Activated CD4-positive, alpha-beta T cell treated with anti-CD3 and anti-CD28 coated beads, Interleukin-2, amount 50 U/mL, for 24 hours (primary cell): Measurements from ENCODE around the gene CHIC2.
"Not testable (repeated sequence)": the region's sequence is repeated elsewhere in the genome, so short reads cannot be mapped to it uniquely, and the experiment has no call there.

Experiments used
- DNase-seq, 2 donors: peaks; one replicate each; pipeline ENCODE4 v3.0.0-alpha.2; 2020; ENCODE audit warnings: low read depth in 1 of 2, low spot score in 1 of 2

Gene CHIC2

GRCh38 chr4:54064317-54065111, at the start of gene CHIC2:
TSS of gene CHIC2 (minus strand) at chr4:54064605. CDS start at chr4:54064300, 305 bp downstream.
- peak; percentile 91 to 92 for DNase-seq

GRCh38 chr4:54113206-54113605, 48.8 kb upstream of the CHIC2 start:
- DNase-seq: not testable (repeated sequence)

GRCh38 chr4:54110019-54110416, 45.6 kb upstream of the CHIC2 start:
- DNase-seq: no peak

- DNase-seq: no peak
Measured at GRCh38 chr4:54109241-54110018, 45.0 kb upstream of the CHIC2 start.

- no peak for DNase-seq
Measured at GRCh38 chr4:54107951-54108748, 43.7 kb upstream of the CHIC2 start.

- no peak for DNase-seq
Measured at GRCh38 chr4:54104907-54105306, 40.5 kb upstream of the CHIC2 start.

GRCh38 chr4:54103190-54103574, 38.8 kb upstream of the CHIC2 start:
- no peak for DNase-seq

- no peak for DNase-seq
Measured at GRCh38 chr4:54102531-54103106, 38.2 kb upstream of the CHIC2 start.

GRCh38 chr4:54101190-54102041, 37.0 kb upstream of the CHIC2 start:
- no peak for DNase-seq

GRCh38 chr4:54100595-54101189, 36.3 kb upstream of the CHIC2 start:
- no peak for DNase-seq

GRCh38 chr4:54099748-54100574, 35.6 kb upstream of the CHIC2 start, which contains the start of gene GSX2:
TSS of gene GSX2 (plus strand) at chr4:54100163. CDS start at chr4:54100345, 182 bp downstream.
- DNase-seq: no peak

GRCh38 chr4:54099287-54099747, 34.9 kb upstream of the CHIC2 start:
- DNase-seq: no peak

- DNase-seq: no peak
Measured at GRCh38 chr4:54098375-54098774, 34.0 kb upstream of the CHIC2 start.

GRCh38 chr4:54097152-54097551, 32.7 kb upstream of the CHIC2 start:
- DNase-seq: no peak

- no peak for DNase-seq
Measured at GRCh38 chr4:54096295-54096962, 32.0 kb upstream of the CHIC2 start.

- DNase-seq: no peak
Measured at GRCh38 chr4:54095110-54095825, 30.9 kb upstream of the CHIC2 start.

GRCh38 chr4:54094451-54094850, 30.0 kb upstream of the CHIC2 start:
- no peak for DNase-seq
